DMS 273 treated with DMSO at 0.1 percent for 48 hours (cell line): ENCODE measurements around the gene CD2BP2.
"Not testable (repeated sequence)": the region's sequence is repeated elsewhere in the genome, so short reads cannot be mapped to it uniquely, and the experiment has no call there.

Source experiments
- DNase-seq: peaks from one replicate; lab custom pipeline; 2025; lab: John Stamatoyannopoulos, UW

The CD2BP2 gene

GRCh38 chr16:30358990-30359870 lies 4.1 kb upstream of the CD2BP2 start:
- DNase-seq, result no peak

GRCh38 chr16:30358577-30358936 lies 3.4 kb upstream of the CD2BP2 start:
- DNase-seq, result no peak

GRCh38 chr16:30357715-30358576 lies 2.8 kb upstream of the CD2BP2 start:
- no peak for DNase-seq

- DNase-seq, result no peak
These were observed 2.1 kb upstream of the CD2BP2 start for GRCh38 chr16:30357085-30357714.

- no peak for DNase-seq
These were observed 1.4 kb upstream of the CD2BP2 start for GRCh38 chr16:30356401-30357084.

- DNase-seq, result no peak
These were observed 823 bp upstream of the CD2BP2 start for GRCh38 chr16:30355954-30356308.

- DNase-seq, result no peak
These were observed 525 bp downstream of the CD2BP2 start for GRCh38 chr16:30354423-30355143.

- no peak for DNase-seq
These were observed 1.5 kb downstream of the CD2BP2 start for GRCh38 chr16:30353438-30354129.

- no peak for DNase-seq
These were observed 2.4 kb downstream of the CD2BP2 start for GRCh38 chr16:30352488-30353401.

GRCh38 chr16:30351586-30352419 lies 3.3 kb downstream of the CD2BP2 start:
- no peak for DNase-seq

- no peak for DNase-seq
These were observed 4.1 kb downstream of the CD2BP2 start for GRCh38 chr16:30351001-30351441.

GRCh38 chr16:30350134-30350871 lies 4.8 kb downstream of the CD2BP2 start:
- no peak for DNase-seq

GRCh38 chr16:30349675-30350074 lies 5.4 kb downstream of the CD2BP2 start:
- DNase-seq, result no peak

- no peak for DNase-seq
These were observed 6.2 kb downstream of the CD2BP2 start for GRCh38 chr16:30348929-30349328.

GRCh38 chr16:30348113-30348512 lies 7.0 kb downstream of the CD2BP2 start:
- no peak for DNase-seq

- no peak for DNase-seq
These were observed 8.8 kb downstream of the CD2BP2 start for GRCh38 chr16:30346286-30346685.

GRCh38 chr16:30343491-30343820 lies 11.7 kb downstream of the CD2BP2 start:
- DNase-seq, result not testable (repeated sequence)
